HFF-Myc (cell line): ENCODE data around the gene ROBO2.

Experiments
- DNase-seq: peaks from one replicate; pipeline ENCODE4 v3.0.0-alpha.2; 2011; ENCODE audit warnings: low read depth; ENCODE audit errors: extremely low read depth
- H3K4me3 ChIP-seq: replicated peaks from 2 replicates; pipeline ENCODE4 v1.5.1; 2011; ENCODE audit warnings: low read depth, mild to moderate bottlenecking, control low read depth, low read length
- CTCF ChIP-seq: IDR thresholded peaks from 2 replicates; pipeline ENCODE4 v1.5.1; 2012; ENCODE audit warnings: mild to moderate bottlenecking, low read depth, low read length, control low read depth; ENCODE audit errors: missing control alignments

The ROBO2 gene

GRCh38 chr3:77150028-77150427, 110.1 kb downstream of the ROBO2 start:
- no peak for TF ChIP-seq CTCF
- H3K4me3 ChIP-seq = no peak overlapping the region
- no peak for DNase-seq

GRCh38 chr3:77150759-77151158, 110.9 kb downstream of the ROBO2 start:
- DNase-seq = no peak
- H3K4me3 ChIP-seq = no peak overlapping the region
- TF ChIP-seq CTCF = no peak

- no peak for DNase-seq
- H3K4me3 ChIP-seq = no peak overlapping the region
- TF ChIP-seq CTCF = peak; percentile 20
These were observed 119.1 kb downstream of the ROBO2 start for GRCh38 chr3:77158730-77159581.

DNA sequence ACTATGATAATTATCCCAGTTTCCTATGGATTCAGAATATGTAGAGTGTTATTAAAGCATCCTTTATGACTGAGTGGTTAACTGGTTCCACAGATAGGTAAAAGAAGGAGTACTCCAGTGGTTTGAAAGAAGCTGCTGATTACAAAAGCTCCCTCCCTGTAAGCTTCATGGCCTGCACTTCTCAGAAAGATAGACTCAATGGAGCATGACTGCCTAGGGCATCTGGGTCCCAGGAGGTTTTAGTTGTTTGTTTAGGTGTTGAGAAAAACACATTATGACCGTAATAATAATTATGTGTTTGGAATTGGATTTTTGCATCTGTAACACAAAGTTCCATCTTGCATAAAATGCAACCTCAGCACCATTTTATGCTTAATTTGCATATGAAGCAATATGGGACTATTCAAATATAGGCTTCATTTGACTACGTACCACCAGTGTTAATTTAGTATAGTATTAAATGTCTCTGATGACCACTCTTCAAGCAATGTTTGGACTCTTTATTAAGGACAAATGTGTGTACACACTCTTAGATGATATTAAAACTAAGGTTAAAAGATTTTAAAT, 121.1 kb downstream of the ROBO2 start:
- TF ChIP-seq CTCF = no peak
- DNase-seq = no peak
- no peak overlapping the region for H3K4me3 ChIP-seq

- H3K4me3 ChIP-seq = no peak overlapping the region
- no peak for DNase-seq
- TF ChIP-seq CTCF = no peak
These were observed 129.9 kb downstream of the ROBO2 start for GRCh38 chr3:77169823-77170222.

DNA sequence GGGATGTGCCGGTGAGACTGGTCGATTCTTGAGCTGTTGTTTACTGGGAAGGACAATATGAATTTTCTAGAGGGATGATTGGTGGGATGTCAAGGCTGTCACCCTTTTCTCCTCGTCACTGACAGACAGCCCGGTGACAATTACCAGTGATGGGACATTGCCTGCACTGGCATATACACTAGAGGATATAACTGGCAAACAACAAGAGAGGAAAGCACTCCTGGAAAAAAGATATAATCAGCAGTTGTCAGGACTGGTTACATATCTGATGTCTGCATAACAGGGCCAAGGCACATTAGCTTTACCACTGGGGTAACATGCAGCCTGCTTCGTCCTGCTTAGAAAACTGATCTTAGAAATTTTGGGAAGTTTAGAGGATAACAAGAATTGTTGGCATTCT, 131.1 kb downstream of the ROBO2 start:
- no peak for TF ChIP-seq CTCF
- no peak for DNase-seq
- H3K4me3 ChIP-seq = no peak overlapping the region

GRCh38 chr3:77179762-77180161, 139.9 kb downstream of the ROBO2 start:
- TF ChIP-seq CTCF = no peak
- DNase-seq = no peak

More at GRCh38 chr3:77179762-77180161, 139.9 kb downstream of the ROBO2 start:
- no peak overlapping the region for H3K4me3 ChIP-seq
